Fibroblast of skin of left quadriceps (primary cell): Measurements from ENCODE around the gene DYNC1I1.

ENCODE experiments used
- DNase-seq, 2 experiments: peaks; one replicate each; pipeline ENCODE4 v3.0.0-alpha.2; 2013; ENCODE audit warnings: low read depth in 2 of 2

DYNC1I1 gene

DNA sequence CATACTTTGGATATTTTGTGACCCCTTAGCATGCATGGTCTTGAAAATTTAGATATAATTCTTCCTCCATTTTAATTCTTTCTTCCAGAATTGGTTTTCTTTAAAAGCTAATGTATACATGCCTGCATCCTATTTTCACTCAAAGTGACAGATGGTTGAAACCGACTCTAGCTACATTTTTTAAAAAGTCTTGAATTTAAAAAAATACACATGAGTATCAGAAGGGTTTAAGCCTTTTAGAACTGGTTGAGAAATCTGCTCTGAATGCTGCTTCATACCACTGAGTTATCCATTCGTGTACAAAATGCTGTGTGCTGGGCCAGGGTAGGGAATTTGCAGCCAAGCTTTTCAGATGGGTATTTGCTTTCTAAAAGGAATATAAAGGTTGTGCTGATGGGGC is 16.5 kb downstream of the DYNC1I1 start:
- no peak for DNase-seq

DNA sequence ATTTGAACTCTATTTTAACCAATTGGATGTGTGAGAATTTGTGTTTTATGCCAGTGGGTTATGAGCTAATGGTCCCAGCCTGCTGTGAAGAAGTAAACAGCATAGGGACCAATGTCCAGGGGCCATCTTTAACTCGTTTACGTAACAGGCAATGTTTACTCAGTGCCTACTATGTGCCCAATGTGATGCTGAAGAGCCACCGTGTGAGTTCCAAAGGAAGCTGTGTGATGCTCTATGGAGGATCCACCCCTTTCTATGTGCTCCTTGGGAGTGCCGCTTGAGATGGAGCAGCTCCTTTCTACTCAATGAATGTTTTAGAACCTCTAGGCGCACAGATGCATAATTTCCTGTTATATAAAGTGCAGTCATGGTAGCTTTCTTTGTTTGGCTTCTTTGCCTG is 21.3 kb downstream of the DYNC1I1 start:
- no peak for DNase-seq

DNA sequence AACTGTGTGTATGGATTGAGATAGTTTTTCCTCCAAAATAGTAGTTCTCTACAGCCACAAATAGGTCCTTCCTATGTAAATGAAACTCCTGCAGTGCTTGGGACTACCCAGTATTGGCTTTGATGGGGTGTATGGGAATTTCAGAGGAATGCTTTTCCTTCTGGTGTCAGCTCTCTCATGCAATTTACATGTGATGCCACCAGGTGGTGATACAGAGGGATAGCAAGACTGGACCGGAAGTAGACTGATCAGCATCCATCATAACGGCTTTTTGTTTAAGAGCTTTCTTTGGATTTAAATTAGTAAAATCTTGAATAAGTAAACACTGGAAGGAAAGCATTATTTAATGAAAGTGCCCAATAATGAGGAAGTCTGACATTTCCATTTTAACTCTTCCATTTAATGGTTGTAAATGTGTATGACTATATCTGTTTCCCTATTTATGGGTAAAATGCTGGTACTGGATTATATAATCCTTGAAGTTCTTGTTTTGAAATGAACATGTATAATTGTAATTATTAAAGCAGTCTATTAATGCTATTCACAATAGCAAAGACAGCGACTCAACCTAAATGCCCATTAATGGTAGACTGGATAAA is 22.7 kb downstream of the DYNC1I1 start:
- DNase-seq, result no peak

DNA sequence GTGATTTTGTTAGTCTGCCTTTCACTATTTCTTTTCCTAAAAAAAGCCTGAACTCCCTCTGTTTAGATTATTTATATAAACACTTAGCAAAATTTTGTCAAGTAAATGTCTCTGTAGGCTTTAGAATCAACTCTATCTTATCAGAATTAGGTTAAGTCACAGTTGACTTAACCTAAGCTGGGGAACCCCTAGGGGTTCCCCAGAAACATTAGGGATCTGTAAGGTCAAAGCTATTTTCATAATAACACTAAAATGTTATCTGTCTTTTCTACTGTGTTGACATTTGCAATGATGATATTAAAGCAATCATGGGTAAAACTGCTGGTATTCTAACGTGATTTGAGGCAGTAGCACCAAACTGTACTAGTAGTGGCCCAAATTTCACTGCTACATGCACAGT is 24.3 kb downstream of the DYNC1I1 start:
- DNase-seq, result no peak

DNA sequence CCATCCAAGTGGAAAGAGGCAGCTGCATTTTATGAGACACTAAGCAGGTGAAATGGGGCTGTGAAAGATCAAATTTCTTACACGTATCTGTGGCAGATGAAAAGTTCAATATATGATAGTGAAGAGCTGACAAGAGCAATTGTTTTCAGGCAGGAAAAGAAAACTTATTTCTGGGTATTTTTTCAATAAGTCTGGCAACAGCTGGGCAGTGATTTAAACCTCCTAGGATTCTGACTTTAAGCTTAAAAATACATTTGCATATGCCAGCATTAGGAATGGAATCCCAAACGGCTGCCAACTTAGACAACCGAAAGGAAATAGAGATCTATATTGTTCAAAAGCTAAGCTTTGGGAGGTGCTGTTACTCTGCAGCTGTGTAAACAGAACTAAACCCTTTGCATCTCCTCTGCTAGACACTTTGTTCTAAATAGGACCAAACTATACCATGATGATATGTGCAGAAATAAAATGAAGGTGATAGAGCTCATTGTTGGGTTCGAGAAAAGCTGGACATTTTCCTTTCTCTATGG is 26.1 kb downstream of the DYNC1I1 start:
- no peak for DNase-seq

DNA sequence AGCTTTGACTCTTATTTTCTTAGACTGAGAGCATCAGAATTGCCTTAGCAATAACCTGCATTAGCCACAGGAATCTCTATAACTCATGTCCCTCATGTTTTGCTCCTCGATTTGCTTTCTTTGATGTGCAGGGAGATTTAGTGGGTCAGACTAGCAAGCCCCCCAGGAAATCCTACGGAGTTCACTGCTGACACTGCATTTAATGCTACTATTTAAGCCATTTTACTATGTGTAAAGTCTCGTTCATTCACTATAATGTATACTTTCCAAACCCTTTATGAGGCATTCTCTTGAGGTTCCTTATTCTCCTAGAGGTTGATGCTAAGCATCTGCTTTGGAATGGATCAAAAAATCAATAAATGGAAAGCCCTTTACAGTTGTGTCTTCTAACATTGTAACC is 28.4 kb downstream of the DYNC1I1 start:
- DNase-seq, result no peak

DNA sequence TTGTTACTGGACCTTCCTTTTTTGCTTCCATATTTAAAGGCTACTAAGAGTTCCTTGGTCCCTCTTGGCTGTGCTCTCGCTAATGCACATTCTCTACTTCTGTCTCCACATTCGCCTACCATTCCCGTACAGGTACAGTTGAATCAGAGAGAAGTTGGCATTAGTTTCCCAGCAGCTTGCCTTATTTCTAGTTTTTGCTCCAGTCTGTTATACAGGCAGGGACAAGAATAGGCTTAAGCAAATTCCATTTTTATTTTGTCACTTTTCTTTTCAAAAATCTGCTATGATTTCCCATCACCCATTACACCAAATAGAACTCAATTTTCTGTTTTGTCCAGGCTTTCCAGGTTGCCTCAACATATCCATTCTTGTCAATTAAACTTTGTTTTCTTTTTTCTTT is 29.9 kb downstream of the DYNC1I1 start:
- DNase-seq, result no peak

DNA sequence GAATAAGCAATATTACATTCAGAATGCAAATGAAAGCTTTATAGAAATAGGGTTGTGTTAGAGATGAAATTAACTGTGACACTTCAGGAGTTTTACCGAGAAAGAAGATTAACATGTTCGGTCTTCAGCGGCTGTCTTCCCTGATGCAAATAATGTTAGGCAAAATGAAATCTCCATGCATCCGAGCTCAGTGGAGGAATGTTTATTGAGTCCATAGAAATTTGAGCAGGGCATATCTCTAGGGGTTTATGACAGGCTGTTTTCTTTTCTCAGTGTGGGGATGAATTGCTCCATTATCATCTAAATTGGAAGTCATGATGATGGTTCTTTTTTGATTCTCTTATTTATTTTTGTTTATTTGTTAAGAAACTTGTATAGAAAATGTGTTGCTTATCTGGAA is 31.7 kb downstream of the DYNC1I1 start:
- DNase-seq, result no peak

DNA sequence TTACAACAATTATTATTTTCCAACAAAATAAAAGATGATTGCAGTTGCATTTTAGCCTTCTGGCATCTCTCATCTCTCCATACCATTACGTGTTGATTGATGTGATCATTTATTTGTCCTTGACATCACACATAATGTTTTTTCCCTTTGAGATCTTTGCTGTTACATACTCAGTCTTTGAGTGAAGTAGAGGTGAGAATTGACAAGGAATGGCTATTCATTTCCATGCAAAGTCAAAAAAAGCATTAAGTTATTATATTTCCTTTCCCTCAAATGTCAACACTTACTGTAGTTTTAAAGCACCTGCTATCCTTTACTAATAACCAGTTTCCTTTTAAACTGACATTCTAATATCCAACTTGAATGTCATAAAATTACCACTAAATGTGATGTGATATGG is 33.6 kb downstream of the DYNC1I1 start:
- DNase-seq, result no peak

DNA sequence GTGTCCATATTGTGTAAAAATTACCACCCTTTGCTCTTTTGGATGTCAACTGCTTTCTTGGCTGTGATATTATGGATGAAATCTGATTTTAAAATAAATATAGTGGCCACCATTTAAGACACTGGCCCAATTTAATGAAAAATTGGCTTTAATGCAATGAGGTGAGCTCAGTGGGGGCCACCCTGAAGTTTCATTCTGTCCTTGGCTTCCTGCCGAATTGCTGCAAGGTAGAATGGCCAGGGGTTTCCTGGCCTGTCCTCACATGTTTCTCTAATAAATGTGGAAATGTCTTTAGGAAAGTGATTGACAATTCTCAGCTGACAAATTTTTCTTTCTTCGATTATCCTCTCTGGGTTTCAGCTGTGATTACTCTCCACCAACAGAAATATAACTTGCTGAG is 36.0 kb downstream of the DYNC1I1 start:
- no peak for DNase-seq

DNA sequence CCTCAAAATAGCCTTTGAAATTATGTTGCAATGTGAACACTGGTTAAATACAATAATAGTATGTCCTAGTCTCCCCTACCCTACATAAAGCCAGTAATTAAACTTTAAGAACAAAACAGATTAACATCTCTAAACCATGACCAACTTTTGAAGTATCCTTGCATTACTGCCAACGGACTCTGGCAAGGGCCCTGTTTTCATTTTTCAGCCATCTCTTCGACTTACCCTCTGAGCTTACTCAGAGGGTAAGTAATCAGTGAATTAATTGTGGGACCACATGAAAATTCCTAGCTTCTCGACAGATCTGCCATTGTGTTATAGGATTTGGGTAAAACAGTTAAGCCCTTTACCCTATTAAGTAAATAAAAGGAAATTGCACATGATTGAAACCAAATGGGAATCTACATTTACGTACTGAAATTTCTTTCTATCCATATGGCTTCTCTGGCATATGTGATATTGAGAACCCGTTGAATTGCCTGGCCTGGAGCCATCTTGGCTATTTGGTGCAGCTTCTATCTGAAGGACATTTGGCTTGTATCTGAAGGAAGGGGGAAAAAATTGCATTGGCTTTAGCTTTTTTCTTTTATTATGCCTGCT is 39.6 kb downstream of the DYNC1I1 start:
- DNase-seq, result peak; percentile 18 to 22

DNA sequence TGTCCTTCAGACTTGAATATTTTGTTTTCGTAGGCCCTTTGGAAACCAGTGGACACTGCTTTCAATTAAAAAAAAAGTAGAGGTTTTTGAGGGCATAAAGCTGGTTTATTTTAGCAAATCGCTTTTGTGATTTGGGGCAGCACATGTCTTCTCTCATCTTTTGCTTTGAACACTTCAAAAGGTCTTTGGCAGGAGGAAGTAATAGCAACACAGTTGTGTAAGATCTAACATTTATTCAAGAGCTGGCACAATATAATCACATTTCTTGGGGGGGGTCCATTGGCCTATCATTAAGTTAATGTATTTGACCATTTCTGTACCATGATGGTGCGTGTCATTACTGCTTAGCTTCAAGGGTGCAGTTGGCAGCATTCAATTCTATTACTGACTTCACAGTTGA is 42.4 kb downstream of the DYNC1I1 start:
- DNase-seq, result no peak

DNA sequence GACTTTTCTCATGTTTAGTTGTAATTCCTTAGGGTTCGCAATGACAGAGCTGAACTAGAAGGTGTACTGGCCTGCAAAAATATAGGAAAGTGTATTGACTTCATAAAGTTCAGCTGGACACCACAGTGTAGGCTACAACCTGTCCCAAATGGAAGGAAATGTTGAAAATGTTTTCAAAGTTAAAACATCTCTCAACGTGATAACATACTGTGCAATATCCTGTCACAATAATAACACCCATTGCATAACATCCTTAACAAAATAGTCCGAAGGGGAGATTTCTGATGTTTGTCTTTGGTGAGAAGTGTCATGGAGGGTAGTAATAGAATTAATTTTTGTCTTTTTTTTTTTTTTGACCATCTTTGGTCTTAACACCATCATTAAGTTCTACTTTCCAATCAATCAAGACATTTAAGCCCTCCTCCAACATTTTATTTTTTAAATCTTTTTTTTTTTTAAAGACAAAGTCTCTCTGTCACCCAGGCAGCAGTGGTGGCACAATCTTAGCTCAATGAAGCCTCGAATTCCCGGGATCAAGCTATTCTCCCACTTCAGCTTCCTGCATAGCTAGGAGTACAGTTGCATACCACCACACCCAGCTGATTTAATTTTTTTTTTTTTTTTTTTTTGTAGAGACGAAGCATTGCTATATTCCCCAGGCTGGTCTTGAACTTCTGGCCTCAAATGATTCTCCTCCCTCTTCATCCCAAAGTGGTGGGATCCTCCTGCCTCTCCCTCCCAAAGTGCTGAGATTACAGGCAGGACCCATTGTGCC is 45.7 kb downstream of the DYNC1I1 start:
- no peak for DNase-seq

DNA sequence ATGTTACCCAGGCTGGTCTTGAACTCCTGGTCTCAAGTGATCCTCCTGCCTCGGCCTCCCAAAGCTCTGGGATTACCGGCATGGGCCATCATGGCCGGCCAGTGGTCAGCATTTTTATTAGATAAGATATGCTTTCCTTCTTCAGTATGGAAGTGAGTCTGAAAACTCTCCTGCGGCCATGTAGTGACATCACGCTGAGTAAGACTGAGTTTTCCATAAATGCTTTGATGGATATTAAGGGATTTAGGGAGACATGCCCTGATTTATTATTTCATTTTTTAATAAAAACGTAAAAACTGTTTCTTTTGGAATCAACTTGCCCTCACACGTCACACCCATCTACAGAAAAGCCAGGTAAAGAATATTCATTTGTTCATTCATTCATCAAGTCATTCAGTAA is 48.4 kb downstream of the DYNC1I1 start:
- DNase-seq, result no peak

DNA sequence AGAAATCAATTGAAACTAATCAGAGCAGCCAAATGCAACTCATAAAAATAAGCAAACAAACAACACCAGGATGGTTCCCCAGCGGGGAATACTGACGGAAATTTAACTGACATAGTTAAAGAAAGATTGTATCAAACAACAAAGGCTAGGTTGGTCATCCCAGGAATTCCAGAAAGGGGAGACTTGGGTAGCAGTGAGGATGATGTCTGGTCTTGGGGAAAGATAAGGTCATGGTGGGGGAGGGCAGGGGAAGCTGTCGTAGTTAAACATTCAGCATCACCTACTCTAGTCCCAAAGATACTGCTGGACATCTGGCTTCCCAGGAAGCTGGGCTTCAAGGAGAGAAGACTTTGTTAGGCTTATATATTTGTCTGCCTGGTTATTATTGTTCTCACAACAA is 50.4 kb downstream of the DYNC1I1 start:
- DNase-seq, result no peak

DNA sequence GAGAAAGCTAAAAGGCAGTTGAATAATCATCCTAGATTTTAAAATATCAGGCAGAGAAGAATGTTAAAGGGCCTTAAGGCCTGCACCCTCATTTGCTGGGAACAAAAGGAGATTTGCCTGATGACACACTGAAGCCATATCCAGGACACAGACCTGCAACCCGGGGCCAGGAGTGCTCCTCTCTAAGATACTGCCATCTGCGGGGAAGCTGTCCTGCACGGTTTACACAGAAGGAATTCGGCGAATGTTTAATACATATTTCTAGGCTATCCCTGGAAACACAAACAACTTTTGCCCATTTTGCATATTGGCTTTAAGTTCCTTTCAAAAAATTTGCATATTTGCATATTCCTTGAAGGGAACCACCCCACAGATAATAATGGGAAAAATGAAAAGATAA is 52.3 kb downstream of the DYNC1I1 start:
- no peak for DNase-seq

DNA sequence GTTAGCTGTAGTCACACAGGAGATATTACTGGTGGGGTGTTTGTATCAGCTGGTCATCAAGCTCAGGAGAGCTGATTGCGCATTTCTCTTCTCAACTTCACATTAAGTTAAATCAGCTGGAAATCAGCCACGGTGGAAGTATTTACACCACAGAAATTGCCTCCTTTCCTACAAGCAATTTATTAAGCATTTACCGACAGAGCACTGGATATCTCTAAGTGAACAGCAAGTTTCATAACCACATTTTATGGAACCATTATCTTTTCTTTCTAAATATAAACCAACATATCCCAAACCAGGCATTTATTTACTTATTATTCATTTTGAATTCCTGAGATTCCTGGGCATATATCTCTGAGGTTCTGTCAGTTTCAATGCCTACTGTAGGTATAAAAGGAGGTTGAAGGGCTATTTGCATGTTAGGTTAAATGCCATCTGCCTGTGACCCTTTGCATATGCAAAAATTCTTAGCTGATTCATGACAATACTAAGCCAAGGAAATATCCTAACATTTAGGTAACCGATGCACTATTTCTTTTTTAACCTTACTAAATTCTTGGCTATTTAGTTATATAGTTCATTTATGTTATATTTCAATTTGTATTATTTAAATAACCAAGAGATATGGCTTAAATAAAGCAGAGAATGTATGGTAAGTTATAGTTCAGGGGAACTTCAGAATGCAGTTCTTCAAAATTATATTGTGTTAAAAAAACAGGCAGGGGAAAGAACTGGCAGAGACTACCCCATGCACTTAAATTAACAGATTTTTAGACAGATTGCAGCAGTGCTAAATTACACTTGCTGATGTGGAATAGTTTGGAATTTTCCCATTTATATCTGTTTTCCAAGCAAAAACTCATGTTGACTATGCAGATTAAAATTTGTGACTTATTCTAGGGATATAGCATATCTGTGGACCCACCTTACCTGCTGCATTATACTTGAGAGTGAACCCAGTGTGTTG is 56.8 kb downstream of the DYNC1I1 start:
- no peak for DNase-seq

DNA sequence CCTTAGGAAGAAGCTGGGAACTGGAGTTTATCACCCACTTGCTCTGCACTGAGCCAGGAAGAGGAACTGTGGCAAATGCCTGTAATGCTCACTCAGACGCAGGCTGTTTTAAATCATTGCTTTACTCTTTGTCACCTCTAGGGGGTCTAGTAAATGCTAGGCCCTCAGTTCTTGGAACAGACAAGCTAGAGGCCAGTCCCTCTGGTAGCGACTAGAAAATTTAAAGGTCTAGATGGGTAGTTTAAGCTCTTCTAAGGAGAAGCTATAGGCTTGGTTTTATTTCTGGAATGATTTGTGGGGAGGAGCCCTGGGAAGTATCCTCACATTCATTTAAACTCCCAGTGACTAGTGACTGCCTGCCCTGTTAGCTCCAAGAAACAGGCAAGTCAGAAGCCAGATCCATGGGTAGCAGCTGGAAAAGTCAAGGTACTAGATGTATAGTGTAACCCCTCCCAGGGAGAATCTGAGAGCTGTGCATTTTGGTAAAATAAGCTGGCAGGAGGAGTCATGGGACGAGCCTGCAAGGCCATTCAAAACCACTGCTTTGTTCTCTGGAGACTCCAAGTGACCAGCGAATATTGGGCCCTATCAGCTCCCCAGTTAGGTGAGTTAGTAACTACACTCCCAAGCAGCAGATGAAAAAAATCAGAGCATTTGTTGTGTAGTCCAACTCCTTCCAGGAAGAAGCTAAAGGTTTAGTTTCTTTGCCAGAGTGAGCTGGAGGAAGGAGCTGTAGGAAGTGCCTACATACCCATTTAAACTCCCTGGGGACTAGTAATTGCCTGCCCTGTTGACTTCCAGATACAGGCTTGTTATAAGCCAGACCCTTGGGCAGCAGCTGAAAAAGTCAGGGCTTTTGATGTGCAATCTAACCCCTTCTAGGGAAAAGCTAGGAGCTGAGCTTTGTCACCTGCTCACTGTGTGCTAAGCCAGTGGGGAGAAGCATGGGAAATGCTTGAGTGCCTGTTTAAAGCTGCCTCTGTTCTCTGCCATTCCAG is 68.9 kb downstream of the DYNC1I1 start:
- no peak for DNase-seq

DNA sequence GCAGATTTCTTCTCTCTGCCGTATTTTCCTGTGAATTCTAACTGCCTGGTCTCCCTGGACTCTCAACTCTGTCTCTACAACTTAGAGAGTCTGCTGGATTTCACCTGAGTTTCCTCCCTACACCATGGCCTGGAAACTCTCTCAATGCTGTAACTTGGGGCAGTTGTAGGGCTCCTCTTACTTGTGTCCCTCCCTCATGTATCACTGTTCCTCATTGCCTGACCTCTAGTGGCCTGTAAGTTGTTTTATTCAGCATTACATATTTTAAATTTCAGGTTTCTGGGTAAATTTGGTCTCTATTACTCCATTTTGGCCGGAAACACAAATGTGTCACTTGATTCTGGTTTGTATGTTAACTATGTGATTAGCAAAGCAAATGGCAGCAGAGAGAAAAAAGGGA is 70.9 kb downstream of the DYNC1I1 start:
- DNase-seq, result no peak

DNA sequence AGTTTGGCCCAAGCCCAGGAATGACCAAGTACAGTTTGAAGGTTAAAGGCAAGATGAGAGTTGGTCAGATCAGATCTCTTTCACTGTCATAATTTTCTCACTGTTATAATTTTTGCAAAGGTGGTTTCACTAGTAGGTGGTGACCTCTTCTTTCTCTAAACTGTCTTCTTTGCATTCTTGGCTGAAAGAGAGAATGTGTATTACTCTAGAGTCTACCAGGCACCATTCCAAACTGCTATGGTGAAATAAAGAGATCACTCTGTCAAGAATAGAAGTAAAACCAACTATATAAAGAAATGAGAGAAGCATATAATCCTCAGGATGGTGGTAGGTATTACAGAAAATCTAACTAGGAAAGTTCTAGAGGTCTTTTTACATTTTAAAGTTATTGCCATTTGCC is 72.7 kb downstream of the DYNC1I1 start:
- DNase-seq, result no peak

DNA sequence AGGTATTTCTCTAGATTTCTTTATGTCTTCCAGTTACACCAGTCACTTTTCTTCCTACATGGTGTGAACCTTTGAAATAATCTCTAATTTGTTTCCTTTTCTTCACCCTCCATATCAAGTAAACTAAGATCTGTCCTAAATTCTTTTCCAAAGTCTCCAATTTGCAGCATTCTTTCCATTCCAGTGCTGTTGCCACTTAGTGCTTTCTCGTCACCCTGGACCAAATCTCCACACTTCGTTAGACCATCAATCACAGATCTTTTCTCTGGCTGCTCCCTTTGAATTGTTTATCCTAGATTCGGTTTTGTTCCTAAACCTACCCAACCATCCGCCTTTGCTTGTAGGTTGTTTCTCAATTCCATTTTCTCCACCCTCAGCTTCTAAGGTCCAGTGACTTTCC is 74.7 kb downstream of the DYNC1I1 start:
- no peak for DNase-seq
